Hepatocyte (in vitro differentiated cells): ENCODE results near the gene DSCAM.

Experiments
- CTCF ChIP-seq: fragments of 200-600 bp; sonication (generic); IDR thresholded peaks from 2 replicates; pipeline ENCODE4 v1.5.1; 2016; ENCODE audit warnings: antibody characterized with exemption, mild to moderate bottlenecking; ENCODE audit not compliant: poor library complexity
- EZH2 ChIP-seq: fragments of 200-600 bp; sonication (generic); IDR thresholded peaks from 2 replicates; pipeline ENCODE4 v1.6.1; 2016; ENCODE audit warnings: antibody characterized with exemption, mild to moderate bottlenecking, borderline replicate concordance

GRCh38 chr21:40846587-40847411 is at the start of gene DSCAM:
- no peak for TF ChIP-seq EZH2
- TF ChIP-seq CTCF = no peak
